Mammary epithelial cell (primary cell): ENCODE data around the gene GATA2.

Source experiments
- CTCF ChIP-seq, 2 donors: IDR thresholded peaks in 1 of 2; conservative IDR thresholded peaks in 1 of 2; 2 replicates each; pipeline ENCODE4 v1.5.1; 2011 to 2012; ENCODE audit warnings: inconsistent platforms in 2 of 2, low read length in 2 of 2, mild to moderate bottlenecking in 2 of 2, control low read depth in 1 of 2, low read depth in 1 of 2; ENCODE audit not compliant: insufficient read depth in 1 of 2; ENCODE audit errors: extremely low read depth in 1 of 2
- EZH2 ChIP-seq: IDR thresholded peaks from 2 replicates; pipeline ENCODE4 v1.6.1; 2012; ENCODE audit warnings: low read length, inconsistent platforms, borderline replicate concordance

GRCh38 chr3:128537091-128537703 lies 44.2 kb upstream of the GATA2 start:
- TF ChIP-seq CTCF (conservative IDR thresholded peaks at IDR 0.05 in 1 of 2, IDR thresholded peaks at IDR 0.05 in 1 of 2; ENCODE audit: extremely low read depth in 1 of 2, insufficient read depth in 1 of 2, low read depth in 1 of 2, low read length in 2 of 2) = no peak
- no peak for TF ChIP-seq EZH2
